Left forelimb (tissue), 1 donor: ENCODE measurements around the gene RNU2-63P.
"Not testable (repeated sequence)": the region's sequence is repeated elsewhere in the genome, so short reads cannot be mapped to it uniquely, and the experiment has no call there.

Experiments
- DNase-seq: peaks from one replicate; pipeline ENCODE4 v3.0.0-alpha.2; 2018; ENCODE audit warnings: low spot score

Gene RNU2-63P

GRCh38 chr2:88028931-88029330 is 12.6 kb upstream of the RNU2-63P start:
- DNase-seq, result no peak

- no peak for DNase-seq
Observed at GRCh38 chr2:88027697-88028389, 11.5 kb upstream of the RNU2-63P start.

- no peak for DNase-seq
Observed at GRCh38 chr2:88024509-88024908, 8.2 kb upstream of the RNU2-63P start.

- DNase-seq, result no peak
Observed at GRCh38 chr2:88022669-88022921, 6.2 kb upstream of the RNU2-63P start.

GRCh38 chr2:88019985-88020384 is 3.6 kb upstream of the RNU2-63P start:
- DNase-seq, result no peak

GRCh38 chr2:88018909-88019308 is 2.6 kb upstream of the RNU2-63P start:
- no peak for DNase-seq

- DNase-seq, result not testable (repeated sequence)
Observed at GRCh38 chr2:88018077-88018805, 1.9 kb upstream of the RNU2-63P start.

GRCh38 chr2:88017780-88018038 is 1.4 kb upstream of the RNU2-63P start:
- not testable (repeated sequence) for DNase-seq

- no peak for DNase-seq
Observed at GRCh38 chr2:88016960-88017779, 823 bp upstream of the RNU2-63P start.

GRCh38 chr2:88011011-88011410 is 5.3 kb downstream of the RNU2-63P start:
- DNase-seq, result no peak

GRCh38 chr2:88010136-88010535 is 6.2 kb downstream of the RNU2-63P start:
- no peak for DNase-seq

- DNase-seq, result no peak
Observed at GRCh38 chr2:88006912-88007439, 9.4 kb downstream of the RNU2-63P start.

- no peak for DNase-seq
Observed at GRCh38 chr2:88005776-88006175, 10.6 kb downstream of the RNU2-63P start.

- DNase-seq, result no peak
Observed at GRCh38 chr2:88003074-88003755, 13.1 kb downstream of the RNU2-63P start.

GRCh38 chr2:88002359-88002707 is 14.0 kb downstream of the RNU2-63P start:
- no peak for DNase-seq

GRCh38 chr2:88000474-88000873 is 15.9 kb downstream of the RNU2-63P start:
- not testable (repeated sequence) for DNase-seq

GRCh38 chr2:87996570-87996969 is 19.8 kb downstream of the RNU2-63P start:
- DNase-seq, result no peak

- DNase-seq, result no peak
Observed at GRCh38 chr2:87995756-87996155, 20.6 kb downstream of the RNU2-63P start.

- not testable (repeated sequence) for DNase-seq
Observed at GRCh38 chr2:87994304-87994850, 22.0 kb downstream of the RNU2-63P start.

- DNase-seq, result not testable (repeated sequence)
Observed at GRCh38 chr2:87992569-87992968, 23.8 kb downstream of the RNU2-63P start.

GRCh38 chr2:87987473-87987872 is 28.9 kb downstream of the RNU2-63P start:
- DNase-seq, result not testable (repeated sequence)

GRCh38 chr2:87985902-87986301 is 30.4 kb downstream of the RNU2-63P start:
- DNase-seq, result not testable (repeated sequence)
